Cardiac septum (tissue), 1 donor: ENCODE measurements around the gene ENPP7. TPM values are rescaled to one million over a fixed set of nuclear protein-coding genes. Genes with fewer than 3 reads are reported as not detected.
A peak's percentile ranks its signal among the peaks of the same experiment; 100 is the strongest.

ENCODE experiments used
- DNase-seq: peaks from one replicate; pipeline ENCODE4 v3.0.0-alpha.2; 2020; ENCODE audit warnings: low spot score
- intact Hi-C: fragments of 100-400 bp; cut with DNase I; formaldehyde crosslinking; loops from one replicate; pipeline ENCODE4 v1.14.0; 2022
- total RNA-seq: library from RNA; stranded (reverse); fragmentation: NEBNext Ultra II Directional; extraction: Animal tissue kit (Norgen Biotek cat#: 25700); gene quantifications from one replicate; pipeline ENCODE4 v1.2.1, GENCODE V29; 2021
- donor health status: DM: no; HTN: no; CAD: no.

ENPP7 gene
- total RNA-seq, 1 donor from 2014 or later, result not detected

GRCh38 chr17:79728169-79728907, 2.4 kb upstream of the ENPP7 start:
- intact Hi-C loops, result no loop called here
- peak; percentile 91 for DNase-seq

- no peak for DNase-seq
- intact Hi-C loops, result no loop called here
These were observed 1.8 kb upstream of the ENPP7 start for GRCh38 chr17:79728908-79729471.

GRCh38 chr17:79729761-79730160, 982 bp upstream of the ENPP7 start:
- intact Hi-C loops, result no loop called here
- no peak for DNase-seq

- intact Hi-C loops, result no loop called here
- DNase-seq, result no peak
These were observed 340 bp upstream of the ENPP7 start for GRCh38 chr17:79730437-79730768.

- intact Hi-C loops, result no loop called here
- no peak for DNase-seq
These were observed 1.5 kb downstream of the ENPP7 start for GRCh38 chr17:79732254-79732653.

- DNase-seq, result no peak
- intact Hi-C loops, result no loop called here
These were observed 2.3 kb downstream of the ENPP7 start for GRCh38 chr17:79732804-79733691.

- no peak for DNase-seq
- intact Hi-C loops, result no loop called here
These were observed 2.9 kb downstream of the ENPP7 start for GRCh38 chr17:79733692-79734070.

GRCh38 chr17:79735096-79735495, 4.4 kb downstream of the ENPP7 start:
- DNase-seq, result no peak
- intact Hi-C loops, result no loop called here

- intact Hi-C loops, result no loop called here
- DNase-seq, result no peak
These were observed 6.5 kb downstream of the ENPP7 start for GRCh38 chr17:79737046-79737921.

- no peak for DNase-seq
- intact Hi-C loops, result no loop called here
These were observed 7.3 kb downstream of the ENPP7 start for GRCh38 chr17:79737922-79738578.

GRCh38 chr17:79738643-79739042, 7.9 kb downstream of the ENPP7 start:
- intact Hi-C loops, result no loop called here
- DNase-seq, result no peak

- DNase-seq, result no peak
- intact Hi-C loops, result loop anchor here (5.0 kb wide), 1 partner anchor 253 kb away; no protein-coding TSS in a partner anchor
These were observed 8.7 kb downstream of the ENPP7 start for GRCh38 chr17:79739148-79740062.

- intact Hi-C loops, result loop anchor here (5.0 kb wide), 1 partner anchor 252 kb away; no protein-coding TSS in a partner anchor
- DNase-seq, result no peak
These were observed 9.7 kb downstream of the ENPP7 start for GRCh38 chr17:79740413-79740812.

- no peak for DNase-seq
- intact Hi-C loops, result loop anchor here (5.0 kb wide), 1 partner anchor 251 kb away; no protein-coding TSS in a partner anchor
These were observed 10.6 kb downstream of the ENPP7 start for GRCh38 chr17:79741401-79741750.

GRCh38 chr17:79741751-79742588, 11.2 kb downstream of the ENPP7 start:
- DNase-seq, result peak; percentile 89
- intact Hi-C loops, result loop anchor here (5.0 kb wide), 1 partner anchor 250 kb away; no protein-coding TSS in a partner anchor

- intact Hi-C loops, result loop anchor here (5.0 kb wide), 1 partner anchor 250 kb away; no protein-coding TSS in a partner anchor
- no peak for DNase-seq
These were observed 11.8 kb downstream of the ENPP7 start for GRCh38 chr17:79742589-79742918.

- no peak for DNase-seq
- intact Hi-C loops, result loop anchor here (5.0 kb wide), 1 partner anchor 249 kb away; no protein-coding TSS in a partner anchor
These were observed 12.3 kb downstream of the ENPP7 start for GRCh38 chr17:79742951-79743476.
